GM12878 (cell line): ENCODE measurements around the gene FAM47E. TPM values are rescaled to one million over a fixed set of nuclear protein-coding genes. Genes with fewer than 3 reads are reported as not detected.

Experiments used
- ATAC-seq: fragments of 200-7000 bp; cut with Tn5 transposase; 3 replicates; pipeline ENCODE4 v1.9.1; 2020; ENCODE audit warnings: mild to moderate bottlenecking, moderate library complexity
- BruUV-seq: library from RNA; stranded (reverse); fragments of 400-500 nt; replicated peaks from 2 replicates; lab custom pipeline; 2021; lab: Mats Ljungman, UMichigan
- CTCF ChIA-PET: fragments of 300-600 bp; sonication (Branson Sonifier 250); formaldehyde crosslinking; extraction: SDS; loops from one replicate; lab custom pipeline; 2021; ENCODE audit warnings: inconsistent platforms; lab: Yijun Ruan, JAX
- POLR2A ChIA-PET: fragments of 350-600 bp; formaldehyde crosslinking; extraction: SDS; loops from one replicate; lab custom pipeline; 2021; ENCODE audit warnings: inconsistent platforms; lab: Charles Lee
- RAD21 ChIA-PET: fragments of 300-600 bp; sonication (Branson Sonifier 250); formaldehyde crosslinking; loops from one replicate; lab custom pipeline; 2023; ENCODE audit warnings: antibody characterized with exemption; ENCODE audit not compliant: unreplicated experiment; lab: Charles Lee
- SMC1A ChIA-PET: fragments of 300-600 bp; sonication (Branson Sonifier 250); formaldehyde crosslinking; loops from one replicate; lab custom pipeline; 2023; ENCODE audit not compliant: unreplicated experiment, uncharacterized antibody; lab: Charles Lee
- DNase-seq: peaks from one replicate; pipeline ENCODE4 v3.0.0-alpha.2; 2011; ENCODE audit warnings: low read depth, low spot score
- FAIRE-seq: peaks from 3 replicates; lab custom pipeline; 2011; peaks lifted over from hg19 to GRCh38; lab: Jason Lieb, UNC
- H2AFZ ChIP-seq: 2 replicates; pipeline ENCODE4 v1.6.0; 2011; ENCODE audit warnings: low read depth, low read length, control low read depth; ENCODE audit not compliant: control insufficient read depth
- H3K27ac ChIP-seq: 2 replicates; pipeline ENCODE4 v1.5.1; 2011; ENCODE audit warnings: control low read depth; ENCODE audit not compliant: control insufficient read depth, insufficient read depth
- H3K27me3 ChIP-seq, 2 experiments: replicated peaks in 1 of 2; 2 replicates each; pipeline versions ENCODE4 v1.6.0 to v1.6.1; 2011; ENCODE audit warnings: low read length in 1 of 2; ENCODE audit not compliant: control insufficient read depth in 2 of 2, insufficient read depth in 2 of 2
- H3K36me3 ChIP-seq, 2 experiments: 2 replicates each; pipeline ENCODE4 v1.5.1; 2011; ENCODE audit warnings: low read length in 1 of 2; ENCODE audit not compliant: control insufficient read depth in 2 of 2, insufficient read depth in 2 of 2
- H3K4me1 ChIP-seq: 2 replicates; pipeline ENCODE4 v1.6.1; 2011; ENCODE audit warnings: mild to moderate bottlenecking, low read length, moderate library complexity, mixed read lengths; ENCODE audit not compliant: control insufficient read depth, insufficient read depth
- H3K4me2 ChIP-seq: 2 replicates; pipeline ENCODE4 v1.6.0; 2011; ENCODE audit warnings: control low read depth; ENCODE audit not compliant: control insufficient read depth, insufficient read depth
- H3K4me3 ChIP-seq: fragments of 200-600 bp; sonication (generic); 2 replicates; pipeline ENCODE4 v1.5.1; 2016
- H3K79me2 ChIP-seq: 2 replicates; pipeline ENCODE4 v1.6.0; 2011; ENCODE audit warnings: low read length; ENCODE audit not compliant: control insufficient read depth, insufficient read depth
- H3K9ac ChIP-seq: 2 replicates; pipeline ENCODE4 v1.8.0; 2011; ENCODE audit warnings: low read length, control low read depth, mixed read lengths; ENCODE audit not compliant: control insufficient read depth, insufficient read depth
- H3K9me3 ChIP-seq: replicated peaks from 3 replicates; pipeline ENCODE4 v1.5.1; 2011; ENCODE audit warnings: mild to moderate bottlenecking, low read length; ENCODE audit not compliant: control insufficient read depth, insufficient read depth
- H4K20me1 ChIP-seq: 2 replicates; pipeline ENCODE4 v1.6.0; 2011; ENCODE audit not compliant: control insufficient read depth, insufficient read depth
- BHLHE40 ChIP-seq, 2 experiments: fragments of 450-650 bp in 1 of 2; IDR thresholded peaks; 2 replicates each; pipeline ENCODE4 v1.6.1; 2011 to 2017; ENCODE audit warnings: low read depth in 2 of 2, borderline replicate concordance in 1 of 2, improper control_type of control experiment in 1 of 2, low read length in 1 of 2, mild to moderate bottlenecking in 1 of 2
- ELK1 ChIP-seq: IDR thresholded peaks from 2 replicates; pipeline ENCODE4 v1.6.1; 2012; ENCODE audit warnings: low read depth, low read length, improper control_type of control experiment
- NR2F1 ChIP-seq: fragments of 450-650 bp; conservative IDR thresholded peaks from 2 replicates; pipeline ENCODE4 v1.6.1; 2017; ENCODE audit warnings: mild to moderate bottlenecking
- RB1 ChIP-seq: fragments of 450-650 bp; formaldehyde crosslinking; IDR thresholded peaks from 2 replicates; pipeline ENCODE4 v1.6.1; 2017; ENCODE audit warnings: mild to moderate bottlenecking, borderline replicate concordance
- ZNF217 ChIP-seq: fragments of 450-650 bp; IDR thresholded peaks from 2 replicates; pipeline ENCODE4 v1.6.1; 2017; ENCODE audit warnings: antibody characterized with exemption, mild to moderate bottlenecking
- WGBS: methylation state at CpG from one replicate; pipeline ENCODE4 v1.1.6; 2016; ENCODE audit warnings: low lambda C conversion rate; ENCODE audit not compliant: insufficient replicate concordance, insufficient coverage; ENCODE audit errors: missing lambda C conversion rate; 5-methylcytosine and 5-hydroxymethylcytosine counted together
- in situ Hi-C: fragments of 300-500 bp; cut with MboI; formaldehyde crosslinking; loops from 9 replicates; pipeline ENCODE4 v1.14.3; 2018; ENCODE audit warnings: mixed read lengths
- intact Hi-C: fragments of 100-400 bp; cut with micrococcal nuclease; formaldehyde crosslinking; loops from one replicate; pipeline ENCODE4 v1.14.2; 2022; ENCODE audit not compliant: unreplicated experiment
- polyA plus RNA-seq, 11 experiments: library from polyadenylated mRNA; depleted of rRNA in 4 of 11; unstranded in 6 of 11; stranded (reverse) in 5 of 11; fragments of >200 nt; fragmentation: Nextera tagmentation in 4 of 11; fragmentation: Illumina TruSeq in 1 of 11; extraction: Ambion mirVana in 4 of 11; extraction: Trizol in 1 of 11; gene quantifications; 1 replicate in 1 of 11; 2 replicates in 10 of 11; pipeline versions ENCODE4 v1.2.1 to v1.2.3, GENCODE V29; 2011 to 2016; ENCODE audit warnings: inconsistent platforms in 2 of 11, missing spikeins in 2 of 11, low read depth in 1 of 11
- total RNA-seq, 4 experiments: library from RNA; depleted of rRNA in 3 of 4; stranded (reverse); fragments of >200 nt in 3 of 4; fragmentation: Illumina TruSeq in 1 of 4; extraction: Trizol in 1 of 4; gene quantifications; 2 replicates each; pipeline versions ENCODE4 v1.2.1 to v1.2.3, GENCODE V29; 2013 to 2021
- TF ChIP-seq, protein P1 (sequence below): IDR thresholded peaks from 2 replicates; pipeline ENCODE4 v1.6.1; 2011; ENCODE audit warnings: mild to moderate bottlenecking, low read depth, low read length, moderate library complexity; ENCODE audit not compliant: insufficient replicate concordance
- TF ChIP-seq, protein P2 (sequence below): fragments of 450-650 bp; IDR thresholded peaks from 2 replicates; pipeline ENCODE4 v1.6.1; 2017; ENCODE audit warnings: low read depth, mild to moderate bottlenecking, moderate library complexity

Gene FAM47E
- total and polyA plus RNA-seq, 10 of the 15 experiments (the other 5 are each of a cell fraction or from before 2014, with no cell fraction given) = 0.03 TPM; not detected in 9

- FAIRE-seq = no peak
- no peaks in the 10 kb centered on the region for H4K20me1 ChIP-seq
- ChIA-PET CTCF (interaction anchor here (1.0 to 1.2 kb wide), 2 partner anchors 36 to 162 kb away, joined by 3 to 4 read pairs; no protein-coding TSS in a partner anchor), RAD21 (no interaction called here), POLR2A (no interaction called here), SMC1A (interaction anchor here (1.2 to 1.4 kb wide), 2 partner anchors 10 to 23 kb away, joined by 3 to 4 read pairs; no protein-coding TSS in a partner anchor)
- 90% methylated on average over 2 of the region's 2 CpGs for WGBS
- in situ Hi-C loops = no loop called here
- no peak overlapping the region for H3K27ac ChIP-seq
- peaks cover 10% of the 10 kb centered on the region for H3K4me1 ChIP-seq
- no peaks in the 10 kb centered on the region for H3K27me3 ChIP-seq
- ATAC-seq = no peak
- BruUV-seq = no TSS peak
- no peak overlapping the region for H3K4me2 ChIP-seq
- TF ChIP-seq ELK1 (no peak), BHLHE40 (IDR thresholded peaks at IDR 0.05; ENCODE audit: borderline replicate concordance in 1 of 2, low read depth in 2 of 2, low read length in 1 of 2) (no peak), NR2F1 (no peak), ZNF217 (no peak), RB1 (no peak)
- TF ChIP-seq, protein P1, sequence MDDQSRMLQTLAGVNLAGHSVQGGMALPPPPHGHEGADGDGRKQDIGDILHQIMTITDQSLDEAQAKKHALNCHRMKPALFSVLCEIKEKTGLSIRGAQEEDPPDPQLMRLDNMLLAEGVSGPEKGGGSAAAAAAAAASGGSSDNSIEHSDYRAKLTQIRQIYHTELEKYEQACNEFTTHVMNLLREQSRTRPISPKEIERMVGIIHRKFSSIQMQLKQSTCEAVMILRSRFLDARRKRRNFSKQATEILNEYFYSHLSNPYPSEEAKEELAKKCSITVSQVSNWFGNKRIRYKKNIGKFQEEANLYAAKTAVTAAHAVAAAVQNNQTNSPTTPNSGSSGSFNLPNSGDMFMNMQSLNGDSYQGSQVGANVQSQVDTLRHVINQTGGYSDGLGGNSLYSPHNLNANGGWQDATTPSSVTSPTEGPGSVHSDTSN = no peak
- TF ChIP-seq, protein P2, sequence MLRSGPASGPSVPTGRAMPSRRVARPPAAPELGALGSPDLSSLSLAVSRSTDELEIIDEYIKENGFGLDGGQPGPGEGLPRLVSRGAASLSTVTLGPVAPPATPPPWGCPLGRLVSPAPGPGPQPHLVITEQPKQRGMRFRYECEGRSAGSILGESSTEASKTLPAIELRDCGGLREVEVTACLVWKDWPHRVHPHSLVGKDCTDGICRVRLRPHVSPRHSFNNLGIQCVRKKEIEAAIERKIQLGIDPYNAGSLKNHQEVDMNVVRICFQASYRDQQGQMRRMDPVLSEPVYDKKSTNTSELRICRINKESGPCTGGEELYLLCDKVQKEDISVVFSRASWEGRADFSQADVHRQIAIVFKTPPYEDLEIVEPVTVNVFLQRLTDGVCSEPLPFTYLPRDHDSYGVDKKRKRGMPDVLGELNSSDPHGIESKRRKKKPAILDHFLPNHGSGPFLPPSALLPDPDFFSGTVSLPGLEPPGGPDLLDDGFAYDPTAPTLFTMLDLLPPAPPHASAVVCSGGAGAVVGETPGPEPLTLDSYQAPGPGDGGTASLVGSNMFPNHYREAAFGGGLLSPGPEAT = no peak
- DNase-seq = no peak
- H2AFZ ChIP-seq = no peak overlapping the region
- peaks cover 3% of the 10 kb centered on the region for H3K79me2 ChIP-seq
- H3K9me3 ChIP-seq = no peaks in the 10 kb centered on the region
- intact Hi-C loops = no loop called here
- no peaks in the 10 kb centered on the region for H3K36me3 ChIP-seq
- H3K9ac ChIP-seq = no peak overlapping the region
- no peak overlapping the region for H3K4me3 ChIP-seq
These were observed 35.0 kb upstream of the FAM47E start for GRCh38 chr4:76216524-76216923.
